SH-SY5Y (cell line): ENCODE measurements around the gene SIK3.

Source experiments
- GATA2 ChIP-seq: IDR thresholded peaks from 2 replicates; pipeline ENCODE4 v1.6.1; 2011; ENCODE audit warnings: mild to moderate bottlenecking, low read depth, low read length
- GATA3 ChIP-seq: IDR thresholded peaks from 2 replicates; pipeline ENCODE4 v1.6.1; 2011; ENCODE audit warnings: low read depth, mild to moderate bottlenecking, low read length, moderate library complexity

DNA sequence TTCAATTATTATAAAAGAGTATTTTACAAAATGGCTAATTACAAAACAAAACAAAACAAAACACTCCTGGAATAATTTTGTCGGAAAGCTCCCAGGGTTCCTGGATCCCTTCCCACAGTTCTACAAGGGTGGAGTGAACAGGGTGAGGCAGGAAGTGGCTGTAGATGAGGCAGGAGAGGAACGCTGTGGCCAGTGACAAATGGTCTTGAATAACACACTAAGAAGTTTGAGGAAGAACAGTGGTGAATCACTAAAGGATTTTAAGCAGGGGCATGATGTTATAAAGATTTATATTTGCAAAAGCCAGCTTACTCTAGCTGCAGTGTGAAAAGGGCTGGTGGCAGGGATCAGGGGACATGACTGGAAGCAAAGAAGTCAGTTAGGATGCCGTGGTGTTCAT lies 227.0 kb downstream of the SIK3 start:
- TF ChIP-seq GATA3 (no peak), GATA2 (no peak)
